HL-60 (cell line): ENCODE measurements around the gene SLC22A25.
"Not testable (repeated sequence)": the region's sequence is repeated elsewhere in the genome, so short reads cannot be mapped to it uniquely, and the experiment has no call there.

Source experiments
- DNase-seq, 2 experiments: peaks; one replicate each; pipeline ENCODE4 v3.0.0-alpha.2; 2010 to 2020; ENCODE audit warnings: low read depth in 1 of 2, low spot score in 1 of 2
- H3K27ac ChIP-seq: fragments of 250-450 bp; sonication (Bioruptor Pico); replicated peaks from 2 replicates; pipeline ENCODE4 v1.5.1; 2020; ENCODE audit warnings: mild to moderate bottlenecking, moderate library complexity
- H3K27me3 ChIP-seq: fragments of 250-450 bp; sonication (Bioruptor Pico); 2 replicates; pipeline ENCODE4 v1.5.1; 2021; ENCODE audit warnings: mild to moderate bottlenecking, moderate library complexity; ENCODE audit not compliant: insufficient read depth, poor library complexity, severe bottlenecking
- H3K4me3 ChIP-seq: replicated peaks from 2 replicates; pipeline ENCODE4 v1.5.1; 2011; ENCODE audit warnings: mild to moderate bottlenecking, control low read depth, low read length; ENCODE audit not compliant: insufficient read depth
- GABPA ChIP-seq: IDR thresholded peaks from 2 replicates; pipeline ENCODE4 v1.6.1; 2012; ENCODE audit warnings: low read depth
- POLR2AphosphoS5 ChIP-seq: IDR thresholded peaks from 2 replicates; pipeline ENCODE4 v1.6.1; 2012; ENCODE audit warnings: low read depth
- SPI1 ChIP-seq: IDR thresholded peaks from 2 replicates; pipeline ENCODE4 v1.6.1; 2012; ENCODE audit warnings: low read depth, mild to moderate bottlenecking, borderline replicate concordance
- TF ChIP-seq, protein P1 (sequence below): IDR thresholded peaks from one replicate; pipeline ENCODE4 v1.5.1; 2011; ENCODE audit warnings: low read length, control low read depth, inconsistent platforms; ENCODE audit not compliant: insufficient read depth
- TF ChIP-seq, protein P2 (sequence below): IDR thresholded peaks from 2 replicates; pipeline ENCODE4 v1.6.1; 2012; ENCODE audit warnings: low read depth; ENCODE audit not compliant: insufficient replicate concordance

Gene SLC22A25

DNA sequence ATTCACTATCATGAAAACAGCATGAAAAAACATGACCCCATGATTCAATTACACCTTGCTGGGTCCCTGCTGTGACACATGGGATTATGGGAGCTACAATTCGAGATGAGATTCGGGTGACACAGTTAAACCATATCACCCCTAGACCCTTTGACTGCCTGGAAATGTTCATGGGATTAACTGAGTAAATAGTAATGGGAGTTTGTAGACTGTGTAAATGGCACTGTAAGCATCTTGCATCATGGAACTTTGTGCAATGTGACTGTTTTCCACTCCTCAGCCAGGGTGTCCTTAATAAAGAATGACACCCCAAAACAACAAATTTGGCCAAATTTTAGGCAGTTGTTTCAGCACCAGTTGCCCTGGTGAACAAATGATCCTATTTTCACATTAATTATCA lies 7.9 kb upstream of the SLC22A25 start:
- DNase-seq, result no peak
- TF ChIP-seq POLR2AphosphoS5, result no peak
- TF ChIP-seq GABPA, result no peak
- TF ChIP-seq, protein P1, sequence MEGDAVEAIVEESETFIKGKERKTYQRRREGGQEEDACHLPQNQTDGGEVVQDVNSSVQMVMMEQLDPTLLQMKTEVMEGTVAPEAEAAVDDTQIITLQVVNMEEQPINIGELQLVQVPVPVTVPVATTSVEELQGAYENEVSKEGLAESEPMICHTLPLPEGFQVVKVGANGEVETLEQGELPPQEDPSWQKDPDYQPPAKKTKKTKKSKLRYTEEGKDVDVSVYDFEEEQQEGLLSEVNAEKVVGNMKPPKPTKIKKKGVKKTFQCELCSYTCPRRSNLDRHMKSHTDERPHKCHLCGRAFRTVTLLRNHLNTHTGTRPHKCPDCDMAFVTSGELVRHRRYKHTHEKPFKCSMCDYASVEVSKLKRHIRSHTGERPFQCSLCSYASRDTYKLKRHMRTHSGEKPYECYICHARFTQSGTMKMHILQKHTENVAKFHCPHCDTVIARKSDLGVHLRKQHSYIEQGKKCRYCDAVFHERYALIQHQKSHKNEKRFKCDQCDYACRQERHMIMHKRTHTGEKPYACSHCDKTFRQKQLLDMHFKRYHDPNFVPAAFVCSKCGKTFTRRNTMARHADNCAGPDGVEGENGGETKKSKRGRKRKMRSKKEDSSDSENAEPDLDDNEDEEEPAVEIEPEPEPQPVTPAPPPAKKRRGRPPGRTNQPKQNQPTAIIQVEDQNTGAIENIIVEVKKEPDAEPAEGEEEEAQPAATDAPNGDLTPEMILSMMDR, result no peak
- TF ChIP-seq SPI1, result no peak
- TF ChIP-seq, protein P2, sequence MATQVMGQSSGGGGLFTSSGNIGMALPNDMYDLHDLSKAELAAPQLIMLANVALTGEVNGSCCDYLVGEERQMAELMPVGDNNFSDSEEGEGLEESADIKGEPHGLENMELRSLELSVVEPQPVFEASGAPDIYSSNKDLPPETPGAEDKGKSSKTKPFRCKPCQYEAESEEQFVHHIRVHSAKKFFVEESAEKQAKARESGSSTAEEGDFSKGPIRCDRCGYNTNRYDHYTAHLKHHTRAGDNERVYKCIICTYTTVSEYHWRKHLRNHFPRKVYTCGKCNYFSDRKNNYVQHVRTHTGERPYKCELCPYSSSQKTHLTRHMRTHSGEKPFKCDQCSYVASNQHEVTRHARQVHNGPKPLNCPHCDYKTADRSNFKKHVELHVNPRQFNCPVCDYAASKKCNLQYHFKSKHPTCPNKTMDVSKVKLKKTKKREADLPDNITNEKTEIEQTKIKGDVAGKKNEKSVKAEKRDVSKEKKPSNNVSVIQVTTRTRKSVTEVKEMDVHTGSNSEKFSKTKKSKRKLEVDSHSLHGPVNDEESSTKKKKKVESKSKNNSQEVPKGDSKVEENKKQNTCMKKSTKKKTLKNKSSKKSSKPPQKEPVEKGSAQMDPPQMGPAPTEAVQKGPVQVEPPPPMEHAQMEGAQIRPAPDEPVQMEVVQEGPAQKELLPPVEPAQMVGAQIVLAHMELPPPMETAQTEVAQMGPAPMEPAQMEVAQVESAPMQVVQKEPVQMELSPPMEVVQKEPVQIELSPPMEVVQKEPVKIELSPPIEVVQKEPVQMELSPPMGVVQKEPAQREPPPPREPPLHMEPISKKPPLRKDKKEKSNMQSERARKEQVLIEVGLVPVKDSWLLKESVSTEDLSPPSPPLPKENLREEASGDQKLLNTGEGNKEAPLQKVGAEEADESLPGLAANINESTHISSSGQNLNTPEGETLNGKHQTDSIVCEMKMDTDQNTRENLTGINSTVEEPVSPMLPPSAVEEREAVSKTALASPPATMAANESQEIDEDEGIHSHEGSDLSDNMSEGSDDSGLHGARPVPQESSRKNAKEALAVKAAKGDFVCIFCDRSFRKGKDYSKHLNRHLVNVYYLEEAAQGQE, result no peak
- Histone ChIP-seq H3K27ac (no peak overlapping the region), H3K4me3 (no peak overlapping the region), H3K27me3 (peaks cover 5% of the 10 kb centered on the region)

DNA sequence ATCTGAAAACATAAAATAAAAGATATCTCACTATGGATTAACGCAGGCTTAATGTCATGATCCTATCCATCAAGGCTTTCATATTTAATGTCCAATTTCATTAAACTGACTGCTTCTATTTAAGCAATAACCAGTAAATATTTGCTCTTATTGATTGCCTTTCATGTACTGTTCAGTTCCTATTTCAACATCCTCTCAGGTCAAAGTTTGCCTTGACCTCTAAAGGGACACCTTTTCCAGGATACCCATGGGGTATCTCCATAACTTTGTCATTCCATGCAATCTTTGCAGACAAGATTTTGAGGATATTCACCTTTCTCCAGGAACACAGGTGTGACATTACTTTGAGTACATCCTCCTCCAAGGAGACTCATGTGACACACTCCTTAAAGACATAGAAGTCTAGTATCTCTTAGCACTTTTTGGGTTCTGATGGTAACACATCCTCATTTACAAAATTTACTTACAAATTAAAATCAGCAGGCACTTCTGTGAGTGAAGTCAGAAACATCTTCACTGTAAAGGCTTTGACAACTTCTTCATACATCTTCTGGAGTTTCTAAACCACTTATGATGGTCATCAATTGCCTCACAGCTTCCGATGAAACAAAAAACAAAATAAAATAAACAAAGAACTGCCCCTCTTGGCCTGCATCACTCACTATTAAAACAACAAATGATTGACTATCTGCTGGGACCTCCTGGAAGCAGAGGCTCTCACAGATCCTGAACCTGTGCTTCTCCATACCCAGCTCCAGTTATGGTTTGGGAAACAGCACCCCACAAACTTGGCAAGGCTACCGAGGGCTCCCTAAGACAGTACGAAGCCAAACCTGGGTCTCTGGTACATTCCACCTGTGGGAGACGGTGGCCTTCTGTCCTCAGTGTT lies 7.0 kb upstream of the SLC22A25 start:
- Histone ChIP-seq H3K27me3 (peaks cover 9% of the 10 kb centered on the region), H3K27ac (no peak overlapping the region), H3K4me3 (no peak overlapping the region)
- no peak for DNase-seq
- TF ChIP-seq SPI1, result no peak
- TF ChIP-seq POLR2AphosphoS5, result no peak
- TF ChIP-seq, protein P2, result no peak
- TF ChIP-seq, protein P1, result no peak
- TF ChIP-seq GABPA, result no peak

DNA sequence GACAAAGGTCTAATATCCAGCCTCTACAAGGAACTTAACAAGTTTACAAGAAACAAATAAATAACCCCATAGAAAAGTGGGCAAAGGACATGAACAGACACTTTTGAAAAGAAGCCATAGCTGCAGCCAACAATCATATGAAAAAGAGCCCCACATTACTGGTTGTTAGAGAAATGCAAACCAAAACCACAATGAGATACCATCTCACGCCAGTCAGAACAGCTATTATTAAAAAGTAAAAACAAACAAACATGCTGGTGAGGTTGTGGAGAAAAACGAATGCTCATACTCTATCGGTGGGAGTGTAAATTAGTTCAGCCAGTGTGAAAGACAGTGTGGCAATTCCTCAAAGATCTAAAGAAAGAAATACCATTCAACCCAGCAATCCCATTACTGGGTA lies 5.6 kb upstream of the SLC22A25 start:
- H3K27ac ChIP-seq, result no peak overlapping the region
- peaks cover 9% of the 10 kb centered on the region for H3K27me3 ChIP-seq
- H3K4me3 ChIP-seq, result no peak overlapping the region
- no peak for DNase-seq
- TF ChIP-seq, protein P1, result no peak
- TF ChIP-seq GABPA (no peak), POLR2AphosphoS5 (no peak), SPI1 (no peak)
- TF ChIP-seq, protein P2, result no peak

DNA sequence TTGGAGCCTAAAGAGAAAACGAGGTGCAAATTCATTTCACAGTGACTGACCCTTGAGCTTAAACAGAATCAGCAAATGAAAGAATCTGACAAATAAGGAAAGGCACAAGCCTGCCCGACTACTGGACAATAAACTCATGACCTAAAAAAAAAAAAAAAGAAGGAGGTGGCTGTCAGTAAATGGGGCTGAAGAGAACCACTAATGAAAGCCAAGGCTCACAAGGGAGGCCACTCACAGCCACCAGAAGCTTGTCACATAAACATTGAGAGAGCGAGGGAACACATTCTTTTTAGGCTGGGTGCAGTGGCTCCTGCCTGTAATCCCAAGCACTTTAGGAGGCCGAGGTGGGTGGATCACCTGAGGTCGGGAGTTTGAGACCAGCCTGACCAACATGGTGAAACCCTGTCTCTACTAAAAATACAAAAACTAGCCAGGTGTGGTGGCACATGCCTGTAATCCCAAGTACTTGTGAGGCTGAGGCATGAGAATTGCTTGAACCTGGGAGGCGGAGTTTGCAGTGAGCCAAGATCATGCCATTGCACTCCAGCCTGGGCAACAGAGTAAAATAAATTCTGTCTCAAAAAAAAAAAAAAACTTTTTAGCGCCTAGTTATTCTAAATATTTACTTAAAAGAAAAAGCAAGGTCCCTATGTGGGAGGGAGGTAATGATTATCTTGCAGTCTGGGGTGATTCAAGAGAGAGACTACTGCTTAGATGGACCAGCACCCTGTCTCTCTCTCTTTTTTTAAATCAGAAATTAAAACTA lies 4.0 kb upstream of the SLC22A25 start:
- H3K27ac ChIP-seq, H3K27me3 ChIP-seq, DNase-seq, H3K4me3 ChIP-seq: not testable (repeated sequence)
